Measurements from ENCODE around the gene CD24. TPM values are rescaled to one million over a fixed set of nuclear protein-coding genes. Genes with fewer than 3 reads are reported as not detected.

The CD24 gene
- total and polyA plus RNA-seq, 10 of the 15 experiments (the other 5 are each of a cell fraction or from before 2014, with no cell fraction given) = 0.19 to 21.2 (median 9.0) TPM

GRCh38 chr6:106939208-106939607 lies 35.3 kb downstream of the CD24 start:
- intact Hi-C loops (cut with micrococcal nuclease; ENCODE audit: unreplicated experiment) (no loop called here), in situ Hi-C loops (cut with MboI) (no loop called here)
- H3K9me3 ChIP-seq (replicated peaks; ENCODE audit: control insufficient read depth, insufficient read depth, low read length) = no peaks in the 10 kb centered on the region
- ATAC-seq (no peak), FAIRE-seq (no peak), DNase-seq (ENCODE audit: low read depth, low spot score) (no peak)
- H3K27ac ChIP-seq (ENCODE audit: control insufficient read depth, insufficient read depth) = no peak overlapping the region
- BruUV-seq (replicated peaks) = no TSS peak
- ChIA-PET POLR2A (no interaction called here), CTCF (interaction anchor here (0.6 to 1.0 kb wide), 2 partner anchors 53 to 494 kb away, joined by 3 to 4 read pairs; no protein-coding TSS in a partner anchor), RAD21 (ENCODE audit: unreplicated experiment) (interaction anchor here (0.9 to 1.3 kb wide), 4 partner anchors 25 to 90 kb away, joined by 3 to 5 read pairs (median 4); no protein-coding TSS in a partner anchor), SMC1A (ENCODE audit: uncharacterized antibody, unreplicated experiment) (interaction anchor here (0.8 to 1.5 kb wide), 4 partner anchors 25 to 96 kb away, joined by 3 to 5 read pairs (median 3); no protein-coding TSS in a partner anchor)
- no peak overlapping the region for H3K9ac ChIP-seq (ENCODE audit: control insufficient read depth, insufficient read depth, low read length)
- no peaks in the 10 kb centered on the region for H4K20me1 ChIP-seq (ENCODE audit: control insufficient read depth, insufficient read depth)
- H2AFZ ChIP-seq (ENCODE audit: control insufficient read depth, low read depth, low read length) = no peak overlapping the region
- H3K4me3 ChIP-seq = no peak overlapping the region
- peaks cover 10% of the 10 kb centered on the region for H3K4me1 ChIP-seq (ENCODE audit: control insufficient read depth, insufficient read depth, low read length)
- no peaks in the 10 kb centered on the region for H3K36me3 ChIP-seq (ENCODE audit: control insufficient read depth in 2 of 2, insufficient read depth in 2 of 2, low read length in 1 of 2)
- TF ChIP-seq RELA (IDR thresholded peaks at IDR 0.05; ENCODE audit: borderline replicate concordance, partially characterized antibody) = no peak
- TF ChIP-seq RUNX3 (IDR thresholded peaks at IDR 0.05; ENCODE audit: low read length) = no peak
- no peak for TF ChIP-seq MTA3 (IDR thresholded peaks at IDR 0.05; ENCODE audit: borderline replicate concordance, low read length)
- TF ChIP-seq SMC3 (IDR thresholded peaks at IDR 0.05; ENCODE audit: borderline replicate concordance, low read length) = no peak
- no peak for TF ChIP-seq ATF7 (IDR thresholded peaks at IDR 0.05; ENCODE audit: low read depth)
- TF ChIP-seq SREBF2 (IDR thresholded peaks at IDR 0.05; ENCODE audit: low read length) = no peak
- no peak for TF ChIP-seq SMARCA5 (IDR thresholded peaks at IDR 0.05)
- no peak overlapping the region for H3K4me2 ChIP-seq (ENCODE audit: control insufficient read depth, insufficient read depth)
- 58% methylated on average over 3 of the region's 3 CpGs for WGBS (ENCODE audit: insufficient coverage, insufficient replicate concordance, low lambda C conversion rate, missing lambda C conversion rate)
- H3K79me2 ChIP-seq (ENCODE audit: control insufficient read depth, insufficient read depth, low read length) = no peaks in the 10 kb centered on the region
- no peaks in the 10 kb centered on the region for H3K27me3 ChIP-seq (replicated peaks in 1 of 2; ENCODE audit: control insufficient read depth in 2 of 2, insufficient read depth in 2 of 2, low read length in 1 of 2)

DNA sequence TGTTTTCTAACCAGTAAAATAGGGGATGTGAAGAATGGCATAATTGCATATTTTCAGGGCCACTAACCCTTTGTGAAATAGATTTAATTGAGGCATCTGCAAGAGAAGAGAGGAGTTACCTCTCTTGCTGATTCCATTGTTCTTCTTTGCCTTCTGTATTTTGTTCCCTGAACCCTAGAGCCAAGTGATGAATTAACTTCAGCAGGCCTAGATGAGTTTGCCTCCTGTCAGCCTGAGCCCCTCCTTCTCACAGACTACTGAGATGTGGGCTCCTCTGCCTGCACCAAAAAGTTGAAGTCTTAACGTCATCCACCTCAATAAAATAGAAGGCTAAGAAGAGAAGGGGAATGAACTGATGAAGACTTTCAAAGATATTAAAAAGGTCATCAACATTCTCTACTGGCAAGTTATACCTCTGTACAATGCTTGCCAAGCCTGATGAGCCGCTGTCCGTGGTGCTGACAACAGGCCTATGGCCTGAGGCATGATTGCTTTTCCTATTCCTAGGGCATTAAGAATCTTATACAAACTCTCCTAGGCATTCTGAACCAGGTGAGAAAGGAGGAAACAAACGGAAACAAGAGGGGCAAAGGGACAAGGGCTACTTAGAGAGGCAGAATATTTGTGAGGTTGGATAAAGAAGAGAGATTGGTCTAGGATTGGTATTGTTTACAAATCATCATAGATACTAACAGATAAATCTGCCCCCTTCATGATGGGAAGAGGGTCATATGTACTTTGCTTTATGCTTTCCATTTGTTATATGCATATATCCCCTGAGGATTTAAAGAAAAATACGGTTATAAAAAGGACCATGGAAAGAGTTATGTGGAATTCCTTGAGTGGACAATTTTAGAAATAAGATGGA lies 46.8 kb downstream of the CD24 start:
- Histone ChIP-seq H3K4me2 (ENCODE audit: control insufficient read depth, insufficient read depth) (no peak overlapping the region), H3K9me3 (replicated peaks; ENCODE audit: control insufficient read depth, insufficient read depth, low read length) (no peaks in the 10 kb centered on the region), H3K27me3 (replicated peaks in 1 of 2; ENCODE audit: control insufficient read depth in 2 of 2, insufficient read depth in 2 of 2, low read length in 1 of 2) (no peaks in the 10 kb centered on the region), H3K4me1 (ENCODE audit: control insufficient read depth, insufficient read depth, low read length) (no peaks in the 10 kb centered on the region), H3K4me3 (no peak overlapping the region), H3K36me3 (ENCODE audit: control insufficient read depth in 2 of 2, insufficient read depth in 2 of 2, low read length in 1 of 2) (no peaks in the 10 kb centered on the region), H3K27ac (ENCODE audit: control insufficient read depth, insufficient read depth) (no peak overlapping the region), H4K20me1 (ENCODE audit: control insufficient read depth, insufficient read depth) (no peaks in the 10 kb centered on the region), H2AFZ (ENCODE audit: control insufficient read depth, low read depth, low read length) (no peak overlapping the region), H3K9ac (ENCODE audit: control insufficient read depth, insufficient read depth, low read length) (no peak overlapping the region), H3K79me2 (ENCODE audit: control insufficient read depth, insufficient read depth, low read length) (no peaks in the 10 kb centered on the region)
- CTCF ChIA-PET = no interaction called here
- in situ Hi-C loops (cut with MboI) = no loop called here
- no TSS peak for BruUV-seq (replicated peaks)
- RAD21 ChIA-PET (ENCODE audit: unreplicated experiment) = no interaction called here
- POLR2A ChIA-PET = no interaction called here
- DNase-seq (ENCODE audit: low read depth, low spot score) (no peak), FAIRE-seq (no peak), ATAC-seq (0 out of 3 replicates have a peak, but pooled peaks have one; percentile 45)
- intact Hi-C loops (cut with micrococcal nuclease; ENCODE audit: unreplicated experiment) = no loop called here
- no peak for TF ChIP-seq CREB1 (IDR thresholded peaks at IDR 0.05; ENCODE audit: low read depth)
- TF ChIP-seq RCOR1 (conservative IDR thresholded peaks at IDR 0.05; ENCODE audit: low read depth, low read length) = no peak
- TF ChIP-seq, protein P1, sequence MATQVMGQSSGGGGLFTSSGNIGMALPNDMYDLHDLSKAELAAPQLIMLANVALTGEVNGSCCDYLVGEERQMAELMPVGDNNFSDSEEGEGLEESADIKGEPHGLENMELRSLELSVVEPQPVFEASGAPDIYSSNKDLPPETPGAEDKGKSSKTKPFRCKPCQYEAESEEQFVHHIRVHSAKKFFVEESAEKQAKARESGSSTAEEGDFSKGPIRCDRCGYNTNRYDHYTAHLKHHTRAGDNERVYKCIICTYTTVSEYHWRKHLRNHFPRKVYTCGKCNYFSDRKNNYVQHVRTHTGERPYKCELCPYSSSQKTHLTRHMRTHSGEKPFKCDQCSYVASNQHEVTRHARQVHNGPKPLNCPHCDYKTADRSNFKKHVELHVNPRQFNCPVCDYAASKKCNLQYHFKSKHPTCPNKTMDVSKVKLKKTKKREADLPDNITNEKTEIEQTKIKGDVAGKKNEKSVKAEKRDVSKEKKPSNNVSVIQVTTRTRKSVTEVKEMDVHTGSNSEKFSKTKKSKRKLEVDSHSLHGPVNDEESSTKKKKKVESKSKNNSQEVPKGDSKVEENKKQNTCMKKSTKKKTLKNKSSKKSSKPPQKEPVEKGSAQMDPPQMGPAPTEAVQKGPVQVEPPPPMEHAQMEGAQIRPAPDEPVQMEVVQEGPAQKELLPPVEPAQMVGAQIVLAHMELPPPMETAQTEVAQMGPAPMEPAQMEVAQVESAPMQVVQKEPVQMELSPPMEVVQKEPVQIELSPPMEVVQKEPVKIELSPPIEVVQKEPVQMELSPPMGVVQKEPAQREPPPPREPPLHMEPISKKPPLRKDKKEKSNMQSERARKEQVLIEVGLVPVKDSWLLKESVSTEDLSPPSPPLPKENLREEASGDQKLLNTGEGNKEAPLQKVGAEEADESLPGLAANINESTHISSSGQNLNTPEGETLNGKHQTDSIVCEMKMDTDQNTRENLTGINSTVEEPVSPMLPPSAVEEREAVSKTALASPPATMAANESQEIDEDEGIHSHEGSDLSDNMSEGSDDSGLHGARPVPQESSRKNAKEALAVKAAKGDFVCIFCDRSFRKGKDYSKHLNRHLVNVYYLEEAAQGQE (IDR thresholded peaks at IDR 0.05; ENCODE audit: low read depth, low read length) = peak; percentile 98
- WGBS (ENCODE audit: insufficient coverage, insufficient replicate concordance, low lambda C conversion rate, missing lambda C conversion rate) = 28% methylated on average over 5 of the region's 5 CpGs
- SMC1A ChIA-PET (ENCODE audit: uncharacterized antibody, unreplicated experiment) = interaction anchor here (1.5 kb wide), 1 partner anchor 10 kb away, joined by 5 read pairs; no protein-coding TSS in a partner anchor
